ENCODE data around the gene CHAF1A.

- TF ChIP-seq CTCF (IDR thresholded peaks at IDR 0.05) (no peak), POLR2A (IDR thresholded peaks at IDR 0.05) (no peak)
Measured at GRCh38 chr19:4430760-4431159, 28.3 kb downstream of the CHAF1A start.
